ENCODE results near the gene DPEP2.

GRCh38 chr16:67961551-67961957 is 37.7 kb downstream of the DPEP2 start:
- TF ChIP-seq CTCF (IDR thresholded peaks at IDR 0.05; ENCODE audit: low read length) = no peak
- TF ChIP-seq EZH2phosphoT487 (IDR thresholded peaks at IDR 0.05; ENCODE audit: low read length) = no peak
- no peak for TF ChIP-seq EZH2 (optimal IDR thresholded peaks at IDR 0.05; ENCODE audit: low read depth, low read length)
